Activated B cell treated with CpG ODN at 0.5 μM for 24 hours (primary cell): Measurements from ENCODE around the gene GPC1. TPM values are rescaled to one million over a fixed set of nuclear protein-coding genes. Genes with fewer than 3 reads are reported as not detected.

ENCODE experiments used
- ATAC-seq: fragments of 200-7000 bp; cut with Tn5 transposase; one replicate; pipeline ENCODE4 v1.10.0; 2021; ENCODE audit warnings: low read depth, mild to moderate bottlenecking, moderate library complexity
- CTCF ChIA-PET: fragments of 350-600 bp; sonication (Branson Sonifier 250); formaldehyde crosslinking; loops from one replicate; lab custom pipeline; 2021; ENCODE audit warnings: antibody characterized with exemption; lab: Charles Lee
- POLR2A ChIA-PET: fragments of 350-600 bp; sonication (Branson Sonifier 250); formaldehyde crosslinking; loops from one replicate; lab custom pipeline; 2021; ENCODE audit warnings: antibody characterized with exemption; lab: Charles Lee
- DNase-seq: peaks from one replicate; pipeline ENCODE4 v3.0.0; 2022
- H3K27ac Mint-ChIP-seq: one replicate; pipeline ENCODE4 v1.8.0; 2020; ENCODE audit warnings: mixed read lengths
- H3K27me3 Mint-ChIP-seq: one replicate; pipeline ENCODE4 v1.8.0; 2021; ENCODE audit warnings: mixed read lengths
- H3K36me3 Mint-ChIP-seq: one replicate; pipeline ENCODE4 v1.8.0; 2021; ENCODE audit warnings: low read depth, mixed read lengths
- H3K4me1 Mint-ChIP-seq: one replicate; pipeline ENCODE4 v1.8.0; 2021; ENCODE audit warnings: mixed read lengths
- H3K4me3 Mint-ChIP-seq: one replicate; pipeline ENCODE4 v1.8.0; 2020; ENCODE audit warnings: mild to moderate bottlenecking, mixed read lengths
- H3K9me3 Mint-ChIP-seq: one replicate; pipeline ENCODE4 v1.8.0; 2020; ENCODE audit warnings: mixed read lengths
- CTCF ChIP-seq: fragments of 200-600 bp; IDR thresholded peaks from one replicate; pipeline ENCODE4 v1.8.0; 2022; ENCODE audit warnings: antibody characterized with exemption, mild to moderate bottlenecking
- intact Hi-C: fragments of 100-400 bp; cut with micrococcal nuclease; formaldehyde crosslinking; loops from one replicate; pipeline ENCODE4 v1.15.1; 2024
- total RNA-seq: library from RNA; stranded (reverse); gene quantifications from 2 replicates; pipeline ENCODE4 v1.2.3, GENCODE V29; 2022

GPC1 gene
- total RNA-seq, 1 donor from 2014 or later: 1.9 TPM

- DNase-seq (no peak), ATAC-seq (no peak)
- no peaks in the 10 kb centered on the region for H3K36me3 Mint-ChIP-seq
- POLR2A ChIA-PET: interaction anchor here (0.7 to 0.9 kb wide), 2 partner anchors 13 to 285 kb away, joined by 3 read pairs; no protein-coding TSS in a partner anchor
- H3K9me3 Mint-ChIP-seq: no peaks in the 10 kb centered on the region
- H3K27ac Mint-ChIP-seq: no peak overlapping the region
- H3K4me3 Mint-ChIP-seq: peak overlapping the region; percentile 41
- CTCF ChIA-PET: interaction anchor here (0.5 kb wide), 1 partner anchor 444 kb away, joined by 3 read pairs; no protein-coding TSS in a partner anchor
- intact Hi-C loops: no loop called here
- TF ChIP-seq CTCF: no peak
- H3K27me3 Mint-ChIP-seq: peaks cover 11% of the 10 kb centered on the region
- peaks cover 11% of the 10 kb centered on the region for H3K4me1 Mint-ChIP-seq
Measured at GRCh38 chr2:240436683-240437550, 1.5 kb downstream of the GPC1 start.

- H3K9me3 Mint-ChIP-seq: no peaks in the 10 kb centered on the region
- no peak for TF ChIP-seq CTCF
- intact Hi-C loops: no loop called here
- ATAC-seq (no peak), DNase-seq (no peak)
- peaks cover 11% of the 10 kb centered on the region for H3K27me3 Mint-ChIP-seq
- POLR2A ChIA-PET: no interaction called here
- H3K36me3 Mint-ChIP-seq: no peaks in the 10 kb centered on the region
- no peak overlapping the region for H3K4me3 Mint-ChIP-seq
- CTCF ChIA-PET: no interaction called here
- peaks cover 11% of the 10 kb centered on the region for H3K4me1 Mint-ChIP-seq
- no peak overlapping the region for H3K27ac Mint-ChIP-seq
Measured at GRCh38 chr2:240437551-240437860, 2.0 kb downstream of the GPC1 start.

GRCh38 chr2:240437861-240438809 is 2.7 kb downstream of the GPC1 start:
- H3K27me3 Mint-ChIP-seq: peaks cover 10% of the 10 kb centered on the region
- peak; percentile 26 for ATAC-seq
- H3K36me3 Mint-ChIP-seq: no peaks in the 10 kb centered on the region
- H3K4me1 Mint-ChIP-seq: peaks cover 11% of the 10 kb centered on the region
- intact Hi-C loops: loop anchor here (1.0 kb wide), 3 partner anchors 205 to 377 kb away; no protein-coding TSS in a partner anchor
- H3K4me3 Mint-ChIP-seq: no peak overlapping the region
- ChIA-PET CTCF (no interaction called here), POLR2A (interaction anchor here (0.6 kb wide), 1 partner anchor 712 kb away, joined by 9 read pairs; the partner anchor contains the start of gene PPP1R7)
- H3K9me3 Mint-ChIP-seq: no peaks in the 10 kb centered on the region
- peak; percentile 31 for TF ChIP-seq CTCF
- H3K27ac Mint-ChIP-seq: no peak overlapping the region
- peak; percentile 66 for DNase-seq

- H3K4me3 Mint-ChIP-seq: no peak overlapping the region
- TF ChIP-seq CTCF: no peak
- peaks cover 11% of the 10 kb centered on the region for H3K4me1 Mint-ChIP-seq
- ChIA-PET POLR2A (interaction anchor here (0.6 kb wide), 1 partner anchor 711 kb away, joined by 9 read pairs; the partner anchor contains the start of gene PPP1R7), CTCF (no interaction called here)
- H3K9me3 Mint-ChIP-seq: no peaks in the 10 kb centered on the region
- H3K27ac Mint-ChIP-seq: no peak overlapping the region
- intact Hi-C loops: loop anchor here (1.0 kb wide), 3 partner anchors 206 to 378 kb away; no protein-coding TSS in a partner anchor
- H3K36me3 Mint-ChIP-seq: no peaks in the 10 kb centered on the region
- DNase-seq (no peak), ATAC-seq (no peak)
- H3K27me3 Mint-ChIP-seq: peaks cover 9% of the 10 kb centered on the region
Measured at GRCh38 chr2:240438810-240439697, 3.6 kb downstream of the GPC1 start.
